Camera-type eye (tissue), 1 donor: ENCODE results near the gene DET1. TPM values are rescaled to one million over a fixed set of nuclear protein-coding genes. Genes with fewer than 3 reads are reported as not detected.

Source experiments
- total RNA-seq: library from RNA; depleted of rRNA; stranded (reverse); fragments of >200 nt; gene quantifications from one replicate; pipeline ENCODE4 v1.2.3, GENCODE V29; 2014

Gene DET1
- 31.2 TPM for total RNA-seq

GRCh38 chr15:88546248-88547129 lies at the start of gene DET1:
Gene DET1, minus strand, starts transcription at chr15:88546681. Its CDS starts 14,976 bp downstream, at chr15:88531705.

GRCh38 chr15:88467073-88467934 lies 79.2 kb downstream of the DET1 start, which contains the start of the genes MRPL46 and MRPS11:
Gene MRPL46, minus strand, starts transcription at chr15:88467388. Its CDS starts 11 bp downstream, at chr15:88467377.
Gene MRPS11, plus strand, starts transcription at chr15:88467708. Its CDS starts 10 bp downstream, at chr15:88467718.

Other genes starting within 250 kb of the DET1 start
- gene MRPL46, start 79.3 kb downstream of the DET1 start, total RNA-seq = 19.1 TPM
- 19.4 TPM for gene MRPS11, start 79.0 kb downstream of the DET1 start, total RNA-seq
- 7.5 TPM for gene AEN, start 74.7 kb upstream of the DET1 start, total RNA-seq
- gene ISG20, start 92.3 kb upstream of the DET1 start, total RNA-seq = 6.5 TPM